PC-3 (cell line): Measurements from ENCODE around the gene OR4K2.

Experiments
- CTCF ChIP-seq: fragments of 300-600 bp; sonication (generic); conservative IDR thresholded peaks from 2 replicates; pipeline ENCODE4 v1.5.1; 2017; ENCODE audit warnings: antibody characterized with exemption, low read depth, mild to moderate bottlenecking, low read length
- EZH2 ChIP-seq: fragments of 300-600 bp; sonication (generic); IDR thresholded peaks from one replicate; pipeline ENCODE4 v1.6.1; 2017; ENCODE audit warnings: antibody characterized with exemption, mild to moderate bottlenecking, low read length; ENCODE audit not compliant: unreplicated experiment
- EZH2phosphoT487 ChIP-seq: fragments of 300-600 bp; sonication (generic); IDR thresholded peaks from 2 replicates; pipeline ENCODE4 v1.6.1; 2018; ENCODE audit warnings: mild to moderate bottlenecking, antibody characterized with exemption, low read length, borderline replicate concordance

- TF ChIP-seq CTCF (no peak), EZH2 (no peak), EZH2phosphoT487 (no peak)
Measured at GRCh38 chr14:19920021-19920657, 45.2 kb downstream of the OR4K2 start, which contains the start of gene OR4K5.
